ENCODE measurements around the gene SHMT1. TPM values are rescaled to one million over a fixed set of nuclear protein-coding genes. Genes with fewer than 3 reads are reported as not detected.
"Not testable (repeated sequence)": the region's sequence is repeated elsewhere in the genome, so short reads cannot be mapped to it uniquely, and the experiment has no call there.

Gene SHMT1
- total RNA-seq, 2 donors from 2014 or later, result 10.1 to 16.5 TPM

DNA sequence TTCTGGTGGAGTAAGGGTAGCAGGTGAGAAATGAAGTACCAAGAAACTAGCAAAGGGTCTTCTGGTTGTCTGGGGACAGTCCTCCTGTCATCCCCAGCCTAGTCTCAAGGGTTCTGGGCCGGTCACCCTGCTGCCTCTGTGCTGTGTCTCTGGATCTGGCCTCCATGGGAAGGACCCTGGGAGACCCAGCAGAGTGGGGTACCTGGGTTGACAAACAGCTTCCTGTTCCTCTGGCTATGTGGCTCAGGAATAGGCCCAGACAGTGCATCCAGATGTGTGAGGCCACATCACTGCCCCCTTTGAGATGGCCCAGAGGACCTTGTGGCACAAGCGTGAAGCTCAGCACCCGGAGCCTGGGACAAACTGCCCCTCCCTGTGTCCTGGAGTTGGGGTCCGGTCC is 24.9 kb upstream of the SHMT1 start:
- H3K27ac ChIP-seq; H3K4me1 ChIP-seq; ATAC-seq; intact Hi-C loops (cut with DNase I); DNase-seq; H3K27me3 ChIP-seq; H3K4me3 ChIP-seq; H3K9me3 ChIP-seq; H3K36me3 ChIP-seq (replicated peaks in 1 of 2; ENCODE audit: insufficient read depth in 1 of 2, low read depth in 2 of 2): not testable (repeated sequence)
- 74% methylated on average over 3 of the region's 4 CpGs; no CpG with 5 or more reads in 1 of the 2 donors for WGBS, 2 donors

DNA sequence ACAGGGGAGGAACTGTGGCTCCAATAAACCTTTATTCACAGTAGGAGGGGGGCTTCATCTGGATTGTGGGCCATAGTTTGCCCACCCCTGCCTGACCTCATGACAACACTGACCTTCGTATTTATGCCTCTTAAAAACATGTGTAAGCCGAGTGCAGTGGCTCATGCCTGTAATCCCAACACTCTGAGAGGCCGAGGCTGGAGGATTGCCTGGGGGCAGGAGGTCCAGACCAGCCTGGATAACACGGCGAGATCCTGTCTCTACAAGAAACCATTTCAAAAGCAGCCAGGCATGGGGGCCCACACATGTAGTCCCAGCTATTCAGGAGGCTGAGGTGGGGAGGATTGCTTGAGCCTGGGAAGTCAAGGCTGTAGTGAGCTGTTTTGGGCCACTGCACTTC is 24.2 kb upstream of the SHMT1 start:
- intact Hi-C loops (cut with DNase I); H3K27me3 ChIP-seq; ATAC-seq; H3K27ac ChIP-seq; H3K4me3 ChIP-seq; H3K4me1 ChIP-seq; DNase-seq; H3K9me3 ChIP-seq; H3K36me3 ChIP-seq (replicated peaks in 1 of 2; ENCODE audit: insufficient read depth in 1 of 2, low read depth in 2 of 2): not testable (repeated sequence)
- WGBS, 2 donors, result 70% methylated on average over 5 of the region's 5 CpGs; no CpG with 5 or more reads in 1 of the 2 donors

DNA sequence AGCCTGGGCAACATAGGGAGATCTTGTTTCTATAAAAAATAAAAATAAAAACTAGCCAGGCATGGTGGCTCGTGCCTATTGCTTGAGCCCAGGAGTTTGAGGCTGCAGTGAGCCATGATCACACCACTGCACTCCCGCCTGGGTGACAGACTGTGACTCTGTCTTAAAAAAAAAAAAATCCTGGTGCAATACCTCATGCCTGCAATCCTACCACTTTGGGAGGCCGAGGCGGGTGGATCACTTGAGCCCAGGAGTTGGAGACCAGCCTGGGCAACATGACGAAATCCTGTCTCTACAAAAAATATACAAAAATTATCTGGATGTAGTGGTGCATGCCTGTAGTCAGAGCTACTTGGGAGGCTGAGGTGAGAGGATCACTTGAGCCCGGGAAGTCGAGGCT is 20.9 kb upstream of the SHMT1 start:
- H3K4me1 ChIP-seq; ATAC-seq; H3K9me3 ChIP-seq; H3K4me3 ChIP-seq; H3K36me3 ChIP-seq (replicated peaks in 1 of 2; ENCODE audit: insufficient read depth in 1 of 2, low read depth in 2 of 2); intact Hi-C loops (cut with DNase I); H3K27ac ChIP-seq; DNase-seq; H3K27me3 ChIP-seq: not testable (repeated sequence)
- WGBS, 2 donors, result 66 to 72% methylated on average over 7 of the region's 7 CpGs

DNA sequence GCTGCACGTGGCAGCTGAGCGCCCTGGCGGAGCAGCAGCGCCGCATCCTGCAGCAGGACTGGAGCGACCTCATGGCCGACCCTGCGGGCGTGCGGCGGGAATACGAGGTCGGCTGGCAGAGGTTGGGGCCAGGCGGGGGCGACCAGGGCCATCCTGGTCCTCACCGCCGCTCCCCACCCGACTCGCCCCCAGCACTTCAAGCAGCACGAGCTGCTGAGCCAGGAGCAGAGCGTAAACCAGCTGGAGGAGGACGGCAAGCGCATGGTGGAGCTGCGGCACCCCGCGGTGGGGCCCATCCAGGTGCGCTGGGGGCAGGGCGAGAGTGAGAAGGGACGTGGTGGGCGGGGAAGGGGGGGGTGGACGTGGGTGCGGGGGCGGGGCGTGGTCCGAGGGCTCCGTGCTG is 19.7 kb upstream of the SHMT1 start:
- intact Hi-C loops (cut with DNase I); H3K36me3 ChIP-seq (replicated peaks in 1 of 2; ENCODE audit: insufficient read depth in 1 of 2, low read depth in 2 of 2); ATAC-seq; H3K4me3 ChIP-seq; DNase-seq; H3K4me1 ChIP-seq; H3K9me3 ChIP-seq; H3K27ac ChIP-seq; H3K27me3 ChIP-seq: not testable (repeated sequence)
- WGBS, 2 donors, result 9% methylated on average over 22 of the region's 36 CpGs; no CpG with 5 or more reads in 1 of the 2 donors

DNA sequence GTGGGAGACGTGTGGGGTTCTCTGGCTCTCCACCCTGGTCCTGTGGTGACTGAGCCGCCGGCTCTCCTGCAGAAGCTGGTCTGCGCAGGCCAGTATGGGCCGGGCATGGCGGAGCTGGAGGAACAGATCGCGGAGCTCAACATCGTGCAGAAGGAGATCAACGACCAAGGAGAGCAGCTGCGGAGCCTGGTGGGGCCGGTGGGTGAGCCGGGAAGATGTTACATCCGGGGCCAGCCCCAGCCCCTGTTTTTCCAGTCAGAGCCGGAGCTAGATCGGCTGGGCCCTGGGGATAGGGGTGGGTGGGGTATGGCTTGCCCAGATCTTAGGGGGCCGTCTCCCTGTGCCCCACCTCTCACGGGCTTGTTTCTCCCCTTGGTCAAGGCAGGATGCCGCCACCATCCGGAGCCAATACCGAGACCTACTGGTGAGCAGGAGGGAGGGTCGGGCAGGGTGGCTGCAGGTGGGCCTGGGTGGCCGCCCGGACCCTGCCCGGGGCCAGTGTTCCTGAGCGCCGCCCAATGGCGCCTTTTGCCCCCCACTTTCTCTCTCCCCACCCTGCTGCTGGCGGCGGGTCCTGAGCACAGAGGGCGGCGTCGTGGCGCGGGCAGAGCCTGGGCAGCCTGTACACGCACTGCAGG is 19.2 kb upstream of the SHMT1 start:
- no peaks in the 10 kb centered on the region for H3K27me3 ChIP-seq
- 50 to 65% methylated on average over 14 to 34 of the region's 36 CpGs for WGBS, 2 donors
- ATAC-seq, result no peak

DNA sequence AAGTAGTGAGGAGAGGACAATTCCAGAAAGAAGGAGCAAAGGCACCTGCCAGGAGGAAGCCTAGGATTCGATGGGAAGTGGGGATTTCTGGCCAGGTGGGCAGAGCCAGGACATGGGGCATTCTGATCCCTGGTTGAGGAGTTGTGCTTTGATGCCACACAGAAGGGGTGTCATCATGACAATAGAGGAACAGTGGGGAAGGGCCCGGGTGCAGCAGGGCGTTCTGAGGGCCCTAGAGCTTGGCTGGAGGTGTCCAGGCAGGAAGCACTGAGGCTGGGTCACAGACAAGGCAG is 18.5 kb upstream of the SHMT1 start:
- Histone ChIP-seq H3K36me3 (replicated peaks in 1 of 2; ENCODE audit: insufficient read depth in 1 of 2, low read depth in 2 of 2) (no peaks in the 10 kb centered on the region), H3K9me3 (no peaks in the 10 kb centered on the region), H3K27ac (no peak overlapping the region), H3K4me3 (no peak overlapping the region), H3K27me3 (no peaks in the 10 kb centered on the region), H3K4me1 (no peaks in the 10 kb centered on the region)
- no peak for ATAC-seq
- intact Hi-C loops (cut with DNase I), result no loop called here
- DNase-seq, result no peak
- TF ChIP-seq, protein P1, sequence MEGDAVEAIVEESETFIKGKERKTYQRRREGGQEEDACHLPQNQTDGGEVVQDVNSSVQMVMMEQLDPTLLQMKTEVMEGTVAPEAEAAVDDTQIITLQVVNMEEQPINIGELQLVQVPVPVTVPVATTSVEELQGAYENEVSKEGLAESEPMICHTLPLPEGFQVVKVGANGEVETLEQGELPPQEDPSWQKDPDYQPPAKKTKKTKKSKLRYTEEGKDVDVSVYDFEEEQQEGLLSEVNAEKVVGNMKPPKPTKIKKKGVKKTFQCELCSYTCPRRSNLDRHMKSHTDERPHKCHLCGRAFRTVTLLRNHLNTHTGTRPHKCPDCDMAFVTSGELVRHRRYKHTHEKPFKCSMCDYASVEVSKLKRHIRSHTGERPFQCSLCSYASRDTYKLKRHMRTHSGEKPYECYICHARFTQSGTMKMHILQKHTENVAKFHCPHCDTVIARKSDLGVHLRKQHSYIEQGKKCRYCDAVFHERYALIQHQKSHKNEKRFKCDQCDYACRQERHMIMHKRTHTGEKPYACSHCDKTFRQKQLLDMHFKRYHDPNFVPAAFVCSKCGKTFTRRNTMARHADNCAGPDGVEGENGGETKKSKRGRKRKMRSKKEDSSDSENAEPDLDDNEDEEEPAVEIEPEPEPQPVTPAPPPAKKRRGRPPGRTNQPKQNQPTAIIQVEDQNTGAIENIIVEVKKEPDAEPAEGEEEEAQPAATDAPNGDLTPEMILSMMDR (IDR thresholded peaks at IDR 0.05), result no peak
- TF ChIP-seq POLR2A (IDR thresholded peaks at IDR 0.05), result no peak
- WGBS, 2 donors, result 70 to 82% methylated on average over 1 to 3 of the region's 3 CpGs

More for the DNA sequence above, 19.2 kb upstream of the SHMT1 start:
- no peaks in the 10 kb centered on the region for H3K9me3 ChIP-seq
- no peak overlapping the region for H3K4me3 ChIP-seq
- intact Hi-C loops (cut with DNase I), result no loop called here
- no peak for DNase-seq
- no peak overlapping the region for H3K27ac ChIP-seq
- H3K4me1 ChIP-seq, result no peaks in the 10 kb centered on the region
- no peak for TF ChIP-seq POLR2A (IDR thresholded peaks at IDR 0.05)
- TF ChIP-seq, protein P1 (IDR thresholded peaks at IDR 0.05), result no peak
- H3K36me3 ChIP-seq (replicated peaks in 1 of 2; ENCODE audit: insufficient read depth in 1 of 2, low read depth in 2 of 2), result no peaks in the 10 kb centered on the region

Measured in body of pancreas (tissue), 4 donors.